ENCODE results near the gene AJAP1.
A peak's percentile ranks its signal among the peaks of the same experiment; 100 is the strongest.

Gene AJAP1

DNA sequence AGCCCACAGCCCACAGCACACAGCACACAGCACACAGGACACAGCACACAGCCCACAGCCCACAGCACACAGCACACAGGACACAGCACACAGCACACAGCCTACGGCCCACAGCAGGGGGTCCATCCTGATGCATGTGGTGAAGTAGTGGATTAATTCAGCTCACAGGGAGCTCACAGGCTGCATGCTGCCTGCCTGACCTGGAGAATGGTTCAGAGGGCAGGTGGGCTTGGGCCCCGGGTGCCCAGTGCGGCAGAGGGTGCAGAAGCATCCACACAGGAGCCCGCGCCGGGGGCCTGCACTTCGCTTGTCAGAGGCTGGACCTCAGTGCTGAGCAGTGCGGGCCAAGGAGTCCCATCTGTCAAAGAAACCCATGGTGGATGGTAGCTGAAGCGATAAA is 21.1 kb upstream of the AJAP1 start:
- DNase-seq: no peak

DNA sequence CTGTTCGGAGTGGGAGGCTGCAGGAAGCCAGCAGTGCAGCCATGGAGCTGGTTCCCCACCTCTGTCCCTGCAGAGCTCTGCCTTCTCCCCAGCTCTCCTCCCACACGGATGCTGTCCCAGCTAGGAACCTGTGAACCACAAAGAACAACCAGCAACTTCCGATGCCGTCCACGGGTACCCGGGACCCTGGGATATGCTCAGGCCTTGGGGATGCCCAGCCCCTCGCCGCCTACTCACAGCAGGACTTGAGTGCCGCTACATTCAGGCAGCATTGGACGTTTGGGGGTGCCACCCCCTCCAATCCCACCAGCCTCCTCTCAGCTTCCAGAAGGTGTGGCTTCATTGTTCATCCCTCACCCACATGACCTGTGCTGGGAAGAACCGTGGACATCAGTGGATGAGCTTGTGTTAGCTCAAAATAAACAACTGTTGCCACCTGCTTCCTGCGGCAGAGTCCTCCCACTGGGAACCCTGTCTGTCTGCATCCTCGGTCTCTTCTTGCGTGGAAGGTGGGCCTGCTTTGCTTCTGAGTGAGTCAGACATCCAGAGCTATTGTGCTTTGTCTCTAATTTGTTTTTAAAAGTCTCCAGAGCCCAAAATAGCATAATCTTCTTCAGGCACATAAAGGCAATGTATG is 20.1 kb upstream of the AJAP1 start:
- no peak for DNase-seq

DNA sequence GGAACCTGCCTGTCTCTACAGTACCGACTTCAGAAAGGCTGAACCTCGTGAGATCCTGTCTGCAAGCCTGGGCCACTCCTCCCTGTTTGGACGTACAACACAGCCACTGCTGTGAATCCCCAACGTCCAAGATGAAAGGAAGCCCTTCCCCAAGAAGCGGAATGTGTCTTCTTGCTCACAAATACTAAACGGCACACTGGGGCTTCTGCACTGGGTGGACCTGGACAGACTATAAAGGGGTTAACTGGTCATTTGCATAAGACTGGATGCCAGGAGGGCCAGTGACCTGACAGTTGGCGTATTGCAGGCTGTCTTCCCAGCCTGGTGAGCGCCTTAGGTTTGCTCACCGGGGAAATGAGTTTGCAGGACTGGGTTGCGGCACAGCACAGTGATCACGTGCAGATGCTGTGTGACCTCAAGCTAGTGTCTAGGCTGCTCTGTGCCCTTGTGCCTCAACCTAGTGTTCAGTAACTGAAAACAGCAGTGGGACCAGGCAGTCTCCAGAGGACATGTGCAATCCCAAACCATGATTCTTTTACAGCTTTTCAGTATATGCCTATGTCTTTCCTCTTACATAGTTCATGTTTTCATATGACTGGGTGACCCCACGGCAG is 19.5 kb upstream of the AJAP1 start:
- DNase-seq: no peak

DNA sequence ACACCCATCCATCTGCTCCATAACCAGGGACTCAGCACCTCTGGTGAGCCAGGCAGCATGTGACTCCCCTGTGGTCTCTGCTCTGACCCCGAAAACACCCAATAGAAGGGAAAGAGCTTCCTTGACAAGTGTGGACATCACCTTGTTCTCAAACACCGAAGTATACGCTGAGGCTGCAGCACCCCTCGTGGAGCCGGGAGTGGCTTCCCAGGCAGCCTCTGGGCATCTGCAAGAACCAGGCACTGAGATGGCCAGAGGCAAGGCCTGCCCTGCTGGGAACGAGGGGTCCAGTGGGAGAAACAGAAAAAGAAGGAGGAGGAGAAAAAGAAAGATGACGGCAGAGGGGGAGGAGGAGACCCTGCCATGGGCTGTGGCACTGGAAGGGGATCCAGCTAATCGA is 18.2 kb upstream of the AJAP1 start:
- DNase-seq: no peak

DNA sequence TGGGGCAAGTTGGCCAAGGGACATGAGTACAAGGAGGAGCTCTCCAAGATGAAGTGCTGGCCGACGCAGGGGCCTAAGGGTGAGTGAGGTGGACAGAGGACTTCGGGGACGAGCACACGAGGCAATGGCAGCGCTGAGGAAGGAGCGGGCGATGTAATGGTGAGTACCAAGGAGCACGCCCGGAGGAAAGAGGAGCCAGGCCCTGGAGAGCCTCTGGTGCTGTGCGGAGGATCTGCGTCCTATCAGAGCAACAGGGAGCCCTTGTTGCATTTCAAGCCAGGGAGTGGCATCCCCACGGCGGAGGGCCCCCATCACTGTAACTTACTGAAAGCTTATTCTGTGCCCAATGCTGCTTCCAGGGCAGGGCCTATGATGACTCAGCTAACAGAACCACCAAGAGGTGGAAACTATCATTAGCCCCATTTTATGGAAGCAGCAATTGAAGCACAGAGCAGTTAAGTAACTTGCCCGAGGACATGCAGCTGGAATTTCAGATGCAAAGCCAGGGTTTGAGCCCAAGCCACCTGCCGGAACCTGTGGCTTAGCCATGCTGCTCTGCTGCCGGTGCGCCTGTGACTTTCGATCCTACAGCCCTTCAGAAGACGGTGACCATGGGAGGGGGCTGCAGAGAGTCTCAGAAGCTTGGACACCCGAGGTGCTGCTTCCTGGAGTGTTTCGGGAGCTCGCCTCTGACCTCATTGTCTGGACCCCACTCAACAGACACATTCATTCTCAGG is 17.6 kb upstream of the AJAP1 start:
- no peak for DNase-seq

DNA sequence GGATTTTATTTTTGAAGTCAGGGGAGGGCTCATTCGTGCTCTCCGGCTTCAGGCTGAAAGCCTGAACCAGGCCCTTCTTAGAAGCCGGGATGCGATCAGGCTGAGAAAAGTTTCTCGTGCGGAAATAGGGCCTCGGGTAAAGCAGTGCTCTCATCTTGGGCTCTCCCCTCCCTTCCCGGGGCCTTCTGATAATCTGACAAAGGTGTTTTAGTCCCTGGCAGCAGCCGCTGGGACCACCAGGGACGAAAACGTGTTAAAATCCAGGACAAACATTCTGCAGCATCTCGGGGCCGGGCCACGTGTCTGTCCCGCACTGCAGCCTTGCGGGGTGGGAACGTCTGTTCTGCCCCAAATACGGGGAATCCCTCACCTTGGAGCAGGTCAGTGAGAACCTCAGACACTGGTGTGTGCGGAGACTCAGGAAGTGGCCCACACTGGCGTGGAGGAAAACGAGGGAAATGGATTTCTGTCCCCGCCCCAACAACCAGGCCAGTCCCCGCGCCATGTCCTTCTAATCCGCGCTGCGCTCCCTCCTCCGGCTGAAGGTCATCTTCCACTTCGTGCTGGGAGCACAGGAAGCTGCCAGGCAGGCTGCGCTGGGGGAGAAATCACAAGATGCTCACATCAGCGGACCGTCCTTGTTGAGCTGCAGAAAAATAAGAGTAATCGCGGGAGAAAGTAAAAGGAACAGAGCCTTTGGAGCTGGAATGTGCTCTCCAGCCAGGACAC is 16.6 kb upstream of the AJAP1 start:
- DNase-seq: no peak

DNA sequence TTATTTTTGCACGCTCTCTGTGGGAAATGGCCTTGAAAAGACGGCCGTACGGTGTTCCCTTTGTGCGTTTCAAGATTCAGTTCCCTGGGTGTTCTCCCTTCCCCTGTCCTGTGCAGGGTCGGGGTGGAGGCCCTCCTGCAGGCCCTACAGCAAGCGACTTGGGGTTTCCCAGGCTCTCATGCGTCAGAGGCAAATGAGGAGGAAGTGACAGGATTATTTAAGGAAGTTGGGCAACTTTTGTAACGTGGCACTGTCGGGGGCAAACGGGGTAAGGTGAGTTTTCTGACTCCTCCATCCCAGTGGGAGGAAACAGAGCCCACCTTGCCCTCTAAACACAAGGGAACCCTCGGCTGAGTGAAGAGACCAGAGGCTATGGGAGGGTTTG is 16.1 kb upstream of the AJAP1 start:
- no peak for DNase-seq

DNA sequence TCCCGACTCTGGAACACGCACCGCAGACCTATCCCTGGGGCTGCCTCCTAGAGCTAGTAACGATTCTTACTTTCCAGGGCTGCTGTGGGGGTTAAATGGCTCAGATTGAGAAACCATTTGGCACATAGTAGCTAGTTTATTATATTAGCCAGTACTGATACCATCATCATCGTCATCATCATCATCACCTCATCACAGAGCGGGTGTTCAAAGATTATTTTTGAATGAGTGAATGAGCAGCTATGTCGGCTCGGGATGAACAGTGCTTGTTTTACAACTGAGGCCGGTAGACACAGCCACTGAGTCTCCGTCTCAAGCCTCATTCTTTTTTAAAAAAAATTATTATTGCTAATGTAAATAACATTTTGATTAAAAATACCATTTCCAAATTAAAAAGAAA is 13.5 kb upstream of the AJAP1 start:
- DNase-seq: no peak

DNA sequence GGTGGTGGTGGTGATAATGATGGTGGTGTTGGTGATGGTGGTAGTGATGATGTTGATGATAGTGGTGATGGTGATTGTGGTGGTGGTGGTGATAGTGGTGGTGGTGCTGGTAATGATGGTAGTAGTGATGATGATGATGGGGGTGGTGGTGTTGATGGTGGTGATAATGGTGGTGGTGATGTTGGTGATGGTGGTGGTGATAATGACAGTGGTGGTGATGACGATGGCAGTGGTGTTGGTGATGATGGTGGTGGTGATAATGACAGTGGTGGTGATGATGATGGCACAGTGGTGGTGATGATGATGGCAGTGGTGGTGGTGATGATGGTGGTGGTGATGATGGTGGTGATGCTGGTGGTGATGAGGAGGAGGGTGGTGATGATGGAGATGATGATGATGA is 7.0 kb upstream of the AJAP1 start:
- no peak for DNase-seq

DNA sequence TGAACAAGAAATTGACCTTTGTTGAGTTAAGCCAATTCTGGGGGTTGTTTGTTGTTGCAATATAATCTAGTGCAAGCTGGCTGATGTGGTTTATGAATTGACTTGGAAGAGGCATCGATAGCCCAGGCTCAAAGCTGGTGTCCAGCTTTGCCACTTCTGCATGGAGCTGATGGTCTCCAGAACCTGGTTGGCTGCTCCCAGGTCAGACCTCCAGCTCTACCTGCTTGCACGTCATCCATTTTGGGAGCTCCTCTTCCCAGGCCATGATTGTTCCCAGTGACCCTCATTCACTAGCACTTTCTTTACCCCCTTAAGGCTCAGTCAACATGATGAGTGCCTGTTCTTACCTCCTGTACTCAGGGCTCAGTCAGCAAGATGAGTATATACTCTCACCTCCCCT is 5.8 kb upstream of the AJAP1 start:
- no peak for DNase-seq

DNA sequence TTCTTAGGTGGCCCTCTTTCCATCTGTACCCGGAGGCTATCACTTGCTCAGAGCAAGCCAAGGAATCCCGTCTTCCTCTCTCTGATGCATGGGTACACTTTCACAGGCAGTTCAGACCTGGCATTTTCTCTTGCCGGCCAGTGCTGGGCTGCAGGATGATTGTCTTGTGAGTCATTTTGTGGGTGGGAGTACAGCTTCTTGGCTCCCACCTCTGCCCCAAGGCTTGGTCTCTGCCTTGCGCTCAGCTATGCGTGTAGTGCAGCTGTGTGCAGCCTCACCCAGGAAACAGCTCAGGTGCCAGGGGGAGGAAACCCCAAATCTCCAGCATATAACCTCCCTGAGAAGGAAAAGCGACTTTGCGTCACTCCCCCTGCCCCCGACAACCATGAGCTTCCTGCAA is 3.9 kb upstream of the AJAP1 start:
- DNase-seq: no peak

DNA sequence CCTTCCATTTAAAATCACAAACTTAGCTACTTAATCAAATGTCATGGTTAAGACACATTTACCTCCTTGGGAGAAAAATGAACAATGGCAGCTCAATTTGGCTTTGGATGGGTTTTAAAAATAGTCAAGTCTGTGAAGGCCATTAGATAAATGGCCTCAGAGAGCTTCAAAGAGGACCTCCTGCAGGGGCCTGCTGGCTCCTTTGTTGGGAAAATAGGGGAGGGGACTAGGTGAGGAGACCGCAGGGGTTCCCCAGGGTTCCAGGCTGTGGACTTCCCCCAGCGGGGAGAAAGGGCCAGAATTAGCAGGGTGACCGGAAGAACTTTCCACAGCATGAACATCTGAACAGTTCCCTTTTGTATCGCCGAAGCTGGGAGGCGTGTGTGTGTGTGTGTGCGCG is 3.4 kb upstream of the AJAP1 start:
- DNase-seq: no peak

DNA sequence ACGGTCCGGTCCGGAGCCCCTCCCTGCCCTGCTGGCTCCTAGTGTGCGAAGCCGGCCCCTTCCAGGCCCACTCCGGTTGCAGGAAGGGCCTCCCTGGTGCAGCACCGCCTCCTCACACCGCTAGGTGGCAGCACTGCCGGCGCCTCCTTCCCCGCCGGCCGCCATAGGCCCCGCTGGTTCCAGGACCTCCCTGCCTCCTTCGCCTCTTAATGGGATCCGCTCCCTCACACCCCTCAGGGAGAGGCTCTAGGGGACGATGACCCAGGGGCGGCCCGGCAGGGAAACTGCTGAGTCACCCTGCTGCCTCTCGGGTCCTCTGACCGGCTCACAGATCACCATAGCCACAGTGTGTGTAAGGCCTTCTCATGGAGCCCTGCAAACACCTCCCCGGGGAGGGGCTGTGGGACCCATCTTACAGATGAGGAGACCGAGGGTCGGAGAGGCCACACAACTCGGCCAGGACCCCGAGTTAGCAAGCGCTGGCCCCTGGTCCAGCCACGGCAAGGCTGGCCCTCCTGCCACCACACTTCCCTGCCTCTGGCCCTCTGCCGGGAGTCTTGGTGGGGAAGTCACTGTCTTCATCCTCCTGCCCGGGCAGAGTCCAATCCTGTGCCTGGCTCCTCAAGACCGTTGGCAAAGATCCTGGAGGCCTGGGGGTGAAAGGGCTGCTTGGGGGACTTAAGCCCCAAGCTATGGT is 1.6 kb upstream of the AJAP1 start:
- peak; percentile 50 for DNase-seq

DNA sequence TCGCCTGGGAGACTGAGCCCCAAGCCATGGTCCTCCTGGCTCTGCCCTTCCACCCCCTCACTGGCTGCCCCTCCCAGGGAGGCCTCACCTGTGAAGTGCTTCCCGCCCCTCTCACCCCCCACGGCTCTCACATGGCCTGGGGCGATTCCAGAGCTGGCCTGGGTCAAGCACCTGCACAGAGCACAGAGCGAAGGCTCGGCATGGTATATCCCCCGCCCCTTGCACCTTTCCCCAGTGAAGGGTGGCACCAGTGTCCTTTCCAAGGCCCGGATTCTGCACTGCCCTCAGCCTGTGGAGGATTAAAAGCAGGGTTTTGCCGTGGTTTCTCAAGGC is 1.1 kb upstream of the AJAP1 start:
- no peak for DNase-seq

DNA sequence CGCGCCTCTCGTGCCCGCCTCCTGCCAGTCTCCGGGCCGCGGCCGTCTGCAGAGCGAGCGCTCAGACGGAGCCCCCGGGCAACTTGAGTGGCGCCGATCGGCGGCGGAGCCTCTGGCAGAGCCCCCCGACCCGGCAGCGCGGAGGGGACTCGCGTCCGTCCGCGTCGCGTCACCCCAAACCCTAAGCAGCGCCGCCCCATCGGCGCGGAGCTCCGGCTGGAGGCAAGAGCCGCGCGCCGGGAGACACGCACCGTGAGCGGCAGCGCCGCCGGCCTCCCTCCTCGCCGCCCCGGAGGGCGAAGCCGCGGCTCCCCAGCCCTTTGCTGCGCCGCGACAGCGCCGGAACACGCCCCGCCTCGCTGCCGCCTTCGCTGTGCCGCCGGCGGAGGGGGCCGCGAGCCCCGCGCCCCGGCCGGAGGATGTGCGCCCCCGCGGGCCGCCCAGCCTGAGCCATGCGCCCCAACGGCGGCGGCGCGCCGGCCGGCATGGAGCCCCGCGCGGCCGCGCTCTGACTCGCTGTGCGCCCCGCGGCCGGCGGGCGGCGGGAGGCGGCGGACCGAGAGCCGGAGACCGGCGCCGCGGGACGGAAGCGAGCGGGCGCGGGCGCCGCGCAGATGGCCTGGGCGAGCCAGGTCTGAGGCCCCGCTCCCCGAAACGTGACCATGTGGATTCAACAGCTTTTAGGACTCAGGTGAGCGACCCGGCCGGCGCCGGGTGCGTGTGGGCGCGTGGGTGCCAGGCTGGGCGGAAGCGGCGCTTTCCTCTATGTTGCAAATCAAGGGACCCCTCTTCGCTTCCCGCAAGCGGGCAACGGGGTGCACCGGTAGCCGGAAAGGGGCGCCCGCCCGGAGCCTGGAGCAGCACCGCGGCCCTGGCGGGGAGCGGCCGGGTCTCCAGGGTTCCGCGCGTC is 610 bp downstream of the AJAP1 start:
- DNase-seq: no peak

DNA sequence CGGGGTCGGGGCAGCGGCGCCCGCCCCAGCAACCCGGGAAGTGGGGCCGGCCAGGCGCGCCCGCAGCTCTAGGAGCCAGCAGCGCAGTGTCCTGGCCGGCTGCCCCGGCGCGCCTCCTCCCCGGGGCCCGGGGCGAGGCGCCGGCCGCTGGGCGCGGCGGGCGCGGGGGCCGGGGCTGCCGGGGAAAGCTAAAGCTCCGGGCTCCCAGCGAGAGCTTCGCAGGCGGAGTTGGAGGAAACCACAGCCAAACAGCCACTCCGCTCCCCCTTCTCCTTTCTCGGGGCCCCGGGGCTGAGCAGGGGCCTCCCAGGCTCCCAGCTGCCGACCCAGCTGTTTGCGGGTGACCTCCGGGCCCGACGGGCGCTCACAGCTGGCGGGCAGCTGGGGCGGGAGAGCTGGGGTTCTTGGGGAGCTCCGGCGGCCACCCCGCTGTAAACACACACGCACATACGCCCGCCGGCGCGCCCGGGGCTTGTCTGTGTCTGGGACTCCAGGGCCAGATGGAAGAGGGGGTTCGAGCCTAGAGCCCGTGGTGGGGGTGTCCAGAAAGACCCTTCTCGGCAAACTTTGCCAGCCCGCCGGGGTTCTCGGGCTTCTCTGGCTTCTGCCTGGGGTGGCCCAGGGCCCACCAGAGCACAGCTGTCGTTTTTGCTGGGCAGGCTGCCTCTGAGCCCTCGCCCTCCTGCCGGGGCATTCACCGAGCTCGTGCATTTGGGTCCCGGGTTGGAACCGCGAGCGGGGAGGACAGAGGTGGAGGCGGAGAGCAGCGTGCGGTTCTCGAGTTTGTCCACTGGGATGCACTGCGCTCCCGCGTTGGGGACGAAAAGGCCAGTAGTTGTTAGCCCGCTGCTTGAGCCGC is 1.5 kb downstream of the AJAP1 start:
- no peak for DNase-seq

DNA sequence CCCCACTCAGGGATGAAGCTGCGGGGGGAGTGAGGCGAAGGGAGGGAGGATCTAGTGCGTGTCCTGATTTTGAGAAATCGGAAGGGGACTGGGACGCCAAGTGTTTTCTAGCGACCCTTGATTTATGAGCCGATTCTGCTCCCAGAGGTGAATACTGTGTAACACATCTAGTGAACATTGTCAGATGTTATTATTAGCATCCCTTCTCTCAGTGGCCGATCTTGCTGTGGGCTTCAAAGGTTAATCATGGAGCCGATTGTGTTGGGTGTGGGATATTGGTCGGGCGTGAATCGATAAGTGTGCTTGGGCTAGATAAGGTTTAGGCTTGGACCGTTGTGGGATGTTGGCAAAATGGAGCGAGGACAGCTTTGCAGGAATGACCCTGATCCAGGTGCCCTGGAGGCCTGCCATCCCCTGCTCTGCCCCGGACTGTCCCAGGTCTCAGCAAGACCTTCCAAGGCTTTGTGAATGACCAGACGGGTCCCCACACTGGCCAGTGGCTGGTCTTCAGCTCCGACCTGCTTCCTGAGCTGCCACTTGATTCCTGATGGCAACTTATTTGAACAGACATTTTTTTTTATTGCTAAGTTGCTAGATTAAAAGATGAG is 2.2 kb downstream of the AJAP1 start:
- DNase-seq: no peak

DNA sequence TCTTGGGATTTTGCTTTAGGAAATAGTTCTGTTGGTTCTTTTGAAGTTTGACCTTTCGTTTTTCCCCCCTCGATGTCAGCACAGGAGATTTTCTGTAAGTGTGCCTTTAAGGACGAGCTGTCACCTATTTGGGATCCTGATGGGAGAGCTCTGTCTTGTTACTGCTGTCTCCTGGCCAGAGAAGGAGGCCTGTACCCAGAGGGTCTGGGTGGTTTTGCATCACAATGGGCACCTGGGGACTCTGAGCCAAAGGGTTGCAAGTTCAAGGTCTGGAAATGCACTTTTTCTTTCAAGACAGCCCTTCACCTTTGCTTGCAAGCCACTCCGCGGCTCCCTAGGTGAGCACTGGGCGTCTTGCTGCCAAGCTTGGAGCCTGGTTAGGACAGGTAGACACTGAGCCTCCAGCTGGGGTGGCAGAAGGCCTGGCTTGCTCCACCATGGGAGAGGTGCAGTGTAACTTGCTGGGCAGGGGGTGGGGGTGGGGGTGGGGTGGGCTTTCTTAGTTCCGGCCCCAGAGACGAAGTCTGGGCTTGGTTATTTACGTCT is 2.9 kb downstream of the AJAP1 start:
- no peak for DNase-seq

DNA sequence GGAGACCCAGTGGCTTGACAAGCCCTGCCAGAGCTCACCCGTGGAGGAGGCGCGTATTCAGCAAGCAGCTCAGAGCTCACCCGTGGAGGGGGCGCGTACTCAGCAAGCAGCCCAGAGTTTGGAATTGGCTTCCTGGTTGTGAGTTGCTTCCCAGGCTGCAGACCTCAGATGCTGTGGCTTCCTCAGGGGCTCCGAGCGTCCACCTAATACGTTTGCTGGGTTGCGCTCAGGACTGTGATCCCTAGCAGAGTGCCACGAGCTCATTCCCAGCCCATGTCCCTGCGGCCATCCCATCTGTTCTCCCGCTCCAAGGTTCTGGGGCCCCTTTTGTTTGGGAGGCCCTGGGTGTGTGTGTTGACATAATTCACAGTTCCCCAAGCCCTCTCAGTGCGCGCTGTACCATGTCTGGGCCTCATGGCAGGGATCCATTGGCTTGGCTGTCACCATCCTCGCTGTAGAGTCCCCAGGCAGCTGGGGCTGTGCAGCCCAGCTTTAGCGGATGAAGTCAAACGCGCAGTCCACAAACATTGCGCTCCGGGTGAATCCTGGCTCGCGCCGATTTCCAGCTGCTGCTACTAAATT is 3.6 kb downstream of the AJAP1 start:
- DNase-seq: no peak
